ENCODE measurements around the gene PRMT7. TPM values are rescaled to one million over a fixed set of nuclear protein-coding genes. Genes with fewer than 3 reads are reported as not detected.

PRMT7 gene
- total RNA-seq, 1 experiment from 2014 or later = 47.5 TPM

DNA sequence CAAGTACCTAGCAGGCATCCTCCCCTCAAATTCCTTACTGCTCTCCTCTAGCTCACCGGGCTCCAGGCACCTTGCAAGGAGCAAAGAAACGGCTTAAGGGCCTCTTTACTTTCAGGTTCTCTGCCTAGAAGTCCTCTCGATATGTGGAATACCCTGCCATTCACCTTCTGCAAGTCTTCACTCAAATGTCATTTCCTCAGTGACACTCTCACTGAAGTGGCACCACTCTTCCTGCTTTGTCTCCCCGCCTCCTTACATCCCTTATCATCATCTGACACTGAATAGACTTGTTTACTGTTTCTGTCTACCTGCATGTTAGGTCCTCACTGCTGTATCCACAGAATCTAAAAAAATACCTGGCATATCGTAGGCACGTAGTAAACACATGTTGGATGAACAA is 1.0 kb upstream of the PRMT7 start:
- CTCF ChIA-PET = no interaction called here
- TF ChIP-seq EZH2 (IDR thresholded peaks at IDR 0.05; ENCODE audit: low read depth) = no peak
- no peak for TF ChIP-seq CTCF (conservative IDR thresholded peaks at IDR 0.05)
- Histone ChIP-seq H3K4me3 (peak overlapping the region; percentile 89), H3K79me2 (ENCODE audit: low read depth) (peaks cover 66% of the 10 kb centered on the region), H4K20me1 (ENCODE audit: insufficient read depth) (peaks cover 14% of the 10 kb centered on the region), H3K4me2 (peak overlapping the region; percentile 99), H3K9me2 (ENCODE audit: insufficient read depth) (no peaks in the 10 kb centered on the region), H3K27ac (peak overlapping the region; percentile 58), H2AFZ (peak overlapping the region; percentile 89), H3F3A (ENCODE audit: insufficient read depth, low read depth) (peaks cover 7% of the 10 kb centered on the region; the same call in 1 of the 2 replicates), H3K9me3 (ENCODE audit: insufficient read depth, low read depth) (no peaks in the 10 kb centered on the region), H3K27me3 (ENCODE audit: insufficient read depth, low read depth) (no peaks in the 10 kb centered on the region), H3K4me1 (replicated peaks; ENCODE audit: insufficient read depth) (peaks cover 11% of the 10 kb centered on the region), H3K36me3 (ENCODE audit: low read depth) (0 out of 2 replicates have a peak, but pooled peaks cover 6% of the 10 kb centered on the region)
- TSS peak; percentile 40 for BruUV-seq (replicated peaks)
- intact Hi-C loops (cut with micrococcal nuclease; ENCODE audit: unreplicated experiment) = loop anchor here (1.0 kb wide), 1 partner anchor 44 kb away; no protein-coding TSS in a partner anchor
- no peak for DNase-seq
- POLR2A ChIA-PET (ENCODE audit: unreplicated experiment) = no interaction called here

DNA sequence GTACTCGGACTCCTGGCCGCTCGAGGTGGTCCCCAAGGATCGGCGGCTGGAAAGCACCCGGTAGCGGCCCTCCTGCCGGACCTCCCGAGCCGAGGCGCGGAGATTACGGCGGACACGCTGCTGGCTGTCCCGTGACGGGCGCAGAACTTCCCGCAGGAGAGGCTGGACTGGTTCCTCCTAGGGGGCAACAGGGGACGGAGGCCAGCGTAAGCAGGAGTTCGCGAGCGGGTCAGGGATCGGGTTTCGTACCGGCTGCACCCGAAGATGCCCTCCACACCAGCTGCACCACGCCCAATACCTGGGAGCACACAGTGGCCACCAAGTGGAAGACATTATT is 414 bp upstream of the PRMT7 start:
- Histone ChIP-seq H3K4me2 (peak overlapping the region; percentile 99), H3K79me2 (ENCODE audit: low read depth) (peaks cover 66% of the 10 kb centered on the region), H4K20me1 (ENCODE audit: insufficient read depth) (peaks cover 8% of the 10 kb centered on the region; the same call in 1 of the 2 replicates), H3K27me3 (ENCODE audit: insufficient read depth, low read depth) (no peaks in the 10 kb centered on the region), H3F3A (ENCODE audit: insufficient read depth, low read depth) (peaks cover 7% of the 10 kb centered on the region; the same call in 1 of the 2 replicates), H3K4me3 (peak overlapping the region; percentile 89), H2AFZ (peak overlapping the region; percentile 89), H3K27ac (peak overlapping the region; percentile 58), H3K9me2 (ENCODE audit: insufficient read depth) (no peaks in the 10 kb centered on the region), H3K36me3 (ENCODE audit: low read depth) (0 out of 2 replicates have a peak, but pooled peaks cover 6% of the 10 kb centered on the region), H3K4me1 (replicated peaks; ENCODE audit: insufficient read depth) (peaks cover 11% of the 10 kb centered on the region), H3K9me3 (ENCODE audit: insufficient read depth, low read depth) (no peaks in the 10 kb centered on the region)
- ChIA-PET POLR2A (ENCODE audit: unreplicated experiment) (interaction anchor here (0.6 to 0.7 kb wide), 2 partner anchors 12 to 337 kb away, joined by 6 to 8 read pairs; no protein-coding TSS in a partner anchor), CTCF (interaction anchor here (1.2 kb wide), 1 partner anchor 46 kb away, joined by 6 read pairs; the partner anchor contains the start of gene SLC7A6)
- intact Hi-C loops (cut with micrococcal nuclease; ENCODE audit: unreplicated experiment) = loop anchor here (1.0 kb wide), 1 partner anchor 45 kb away; no protein-coding TSS in a partner anchor
- DNase-seq = no peak
- TF ChIP-seq EZH2 (IDR thresholded peaks at IDR 0.05; ENCODE audit: low read depth) = no peak
- TF ChIP-seq CTCF (conservative IDR thresholded peaks at IDR 0.05) = no peak
- BruUV-seq (replicated peaks) = no TSS peak

DNA sequence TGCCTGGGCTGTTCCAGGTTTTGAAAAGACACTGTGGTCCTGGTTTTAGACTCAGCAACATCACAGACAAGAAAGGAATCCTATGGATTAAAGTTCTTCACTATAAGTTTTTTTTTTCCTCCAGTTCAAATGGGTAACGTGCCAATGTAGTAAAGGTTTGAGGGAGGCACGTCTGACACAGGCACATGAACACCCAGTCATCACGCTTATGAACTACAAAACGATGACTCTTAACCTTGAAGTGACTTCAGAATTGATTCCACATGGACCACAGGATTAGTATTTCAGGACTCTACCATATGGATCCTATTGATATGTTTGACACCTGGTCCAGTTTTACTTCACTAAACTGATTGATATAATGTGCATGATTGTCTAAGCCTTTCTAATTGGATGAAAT is 2.3 kb downstream of the PRMT7 start:
- no peaks in the 10 kb centered on the region for H3K36me3 ChIP-seq (ENCODE audit: low read depth)
- peaks cover 52% of the 10 kb centered on the region for H3K79me2 ChIP-seq (ENCODE audit: low read depth)
- ChIA-PET POLR2A (ENCODE audit: unreplicated experiment) (no interaction called here), CTCF (no interaction called here)
- H3F3A ChIP-seq (ENCODE audit: insufficient read depth, low read depth) = peaks cover 4% of the 10 kb centered on the region; the same call in 1 of the 2 replicates
- DNase-seq = no peak
- peaks cover 11% of the 10 kb centered on the region for H3K4me1 ChIP-seq (replicated peaks; ENCODE audit: insufficient read depth)
- no peaks in the 10 kb centered on the region for H3K27me3 ChIP-seq (ENCODE audit: insufficient read depth, low read depth)
- no peaks in the 10 kb centered on the region for H3K9me2 ChIP-seq (ENCODE audit: insufficient read depth)
- H3K27ac ChIP-seq = no peak overlapping the region
- peaks cover 8% of the 10 kb centered on the region; the same call in 1 of the 2 replicates for H4K20me1 ChIP-seq (ENCODE audit: insufficient read depth)
- H3K9me3 ChIP-seq (ENCODE audit: insufficient read depth, low read depth) = no peaks in the 10 kb centered on the region
- no peak overlapping the region for H3K4me3 ChIP-seq
- no peak overlapping the region for H3K4me2 ChIP-seq
- no peak overlapping the region for H2AFZ ChIP-seq
- intact Hi-C loops (cut with micrococcal nuclease; ENCODE audit: unreplicated experiment) = no loop called here
- BruUV-seq (replicated peaks) = no TSS peak
- no peak for TF ChIP-seq EZH2 (IDR thresholded peaks at IDR 0.05; ENCODE audit: low read depth)
- no peak for TF ChIP-seq CTCF (conservative IDR thresholded peaks at IDR 0.05)
